B cell (primary cell): Measurements from ENCODE around the gene WNT6. TPM values are rescaled to one million over a fixed set of nuclear protein-coding genes. Genes with fewer than 3 reads are reported as not detected.

Source experiments
- ATAC-seq: fragments of 200-7000 bp; cut with Tn5 transposase; one replicate; pipeline ENCODE4 v1.10.0; 2021; ENCODE audit warnings: low read depth, mild to moderate bottlenecking, moderate number of reproducible peaks, moderate library complexity
- CTCF ChIA-PET: fragments of 350-600 bp; sonication (Branson Sonifier 250); formaldehyde crosslinking; loops from one replicate; lab custom pipeline; 2021; ENCODE audit warnings: antibody characterized with exemption, inconsistent platforms; lab: Charles Lee
- POLR2A ChIA-PET: fragments of 350-600 bp; sonication (Branson Sonifier 250); formaldehyde crosslinking; loops from one replicate; lab custom pipeline; 2021; ENCODE audit warnings: antibody characterized with exemption; lab: Charles Lee
- DNase-seq: peaks from one replicate; pipeline ENCODE4 v3.0.0; 2013
- H2AFZ ChIP-seq: 2 replicates; pipeline ENCODE4 v1.6.1; 2012; ENCODE audit warnings: mild to moderate bottlenecking, low read depth, low read length; ENCODE audit not compliant: insufficient read depth, poor library complexity, severe bottlenecking
- H3K27ac ChIP-seq, 2 donors: 1 replicate in 1 of 2; 2 replicates in 1 of 2; pipeline ENCODE4 v1.5.1; 2012 to 2013; ENCODE audit warnings: low read length in 2 of 2, mild to moderate bottlenecking in 2 of 2, moderate library complexity in 1 of 2
- H3K27me3 ChIP-seq, 4 experiments: fragments of 200-600 bp in 1 of 4; sonication (generic) in 1 of 4; replicated peaks in 1 of 4; 1 replicate in 2 of 4; 2 replicates in 2 of 4; pipeline versions ENCODE4 v1.6.1 to v1.7.0; 2013 to 2016; ENCODE audit warnings: low read length in 3 of 4, mild to moderate bottlenecking in 2 of 4, mixed read lengths in 1 of 4, moderate library complexity in 1 of 4; ENCODE audit not compliant: insufficient read depth in 4 of 4, control insufficient read depth in 3 of 4; ENCODE audit errors: control extremely low read depth in 1 of 4
- H3K36me3 ChIP-seq, 2 experiments: replicated peaks in 1 of 2; 1 replicate in 1 of 2; 2 replicates in 1 of 2; pipeline versions ENCODE4 v1.6.1 to v1.7.1; 2013; ENCODE audit warnings: low read length in 1 of 2; ENCODE audit not compliant: insufficient read depth in 2 of 2, control insufficient read depth in 1 of 2; ENCODE audit errors: control extremely low read depth in 1 of 2, extremely low read depth in 1 of 2
- H3K4me1 ChIP-seq, 2 donors: fragments of 200-600 bp in 1 of 2; sonication (generic) in 1 of 2; 1 replicate in 1 of 2; 2 replicates in 1 of 2; pipeline versions ENCODE4 v1.5.1 to v1.6.1; 2013 to 2017; ENCODE audit warnings: low read length in 2 of 2; ENCODE audit not compliant: control insufficient read depth in 2 of 2, insufficient read depth in 2 of 2
- H3K4me2 ChIP-seq: replicated peaks from 2 replicates; pipeline ENCODE3; 2012; ENCODE audit warnings: mild to moderate bottlenecking, low read depth, low read length; ENCODE audit not compliant: poor library complexity, severe bottlenecking
- H3K4me3 ChIP-seq, 5 experiments: fragments of 200-600 bp in 1 of 5; sonication (generic) in 1 of 5; 1 replicate in 3 of 5; 2 replicates in 2 of 5; pipeline versions ENCODE4 v1.5.1 to v1.7.0; 2011 to 2016; ENCODE audit warnings: low read length in 4 of 5, mild to moderate bottlenecking in 4 of 5, low read depth in 2 of 5, control low read depth in 1 of 5, moderate library complexity in 1 of 5; ENCODE audit not compliant: insufficient read depth in 1 of 5; ENCODE audit errors: control extremely low read depth in 1 of 5, extremely low read depth in 1 of 5
- H3K79me2 ChIP-seq: fragments of 200-600 bp; sonication (generic); one replicate; pipeline ENCODE4 v1.6.0; 2016; ENCODE audit warnings: low read length; ENCODE audit not compliant: control insufficient read depth, insufficient read depth
- H3K9ac ChIP-seq: fragments of 200-600 bp; sonication (generic); 2 replicates; pipeline ENCODE4 v1.6.1; 2017; ENCODE audit warnings: mild to moderate bottlenecking, low read length, moderate library complexity
- H3K9me3 ChIP-seq, 3 donors: one replicate each; pipeline versions ENCODE4 v1.6.1 to v1.7.1; 2013; ENCODE audit warnings: low read length in 2 of 3; ENCODE audit not compliant: control insufficient read depth in 2 of 3, insufficient read depth in 1 of 3; ENCODE audit errors: control extremely low read depth in 1 of 3
- H4K20me1 ChIP-seq: 2 replicates; pipeline ENCODE4 v1.6.0; 2012; ENCODE audit warnings: mild to moderate bottlenecking, low read length; ENCODE audit not compliant: insufficient read depth, control insufficient read depth, poor library complexity, severe bottlenecking
- H3K27ac Mint-ChIP-seq: one replicate; pipeline ENCODE4 v1.8.0; 2021; ENCODE audit warnings: mixed read lengths
- H3K27me3 Mint-ChIP-seq: one replicate; pipeline ENCODE4 v1.8.0; 2021; ENCODE audit warnings: mixed read lengths
- H3K4me1 Mint-ChIP-seq: one replicate; pipeline ENCODE4 v1.8.0; 2021; ENCODE audit warnings: mixed read lengths
- H3K4me3 Mint-ChIP-seq: one replicate; pipeline ENCODE4 v1.8.0; 2021; ENCODE audit warnings: mixed read lengths
- H3K9me3 Mint-ChIP-seq: one replicate; pipeline ENCODE4 v1.8.0; 2022; ENCODE audit warnings: mixed read lengths; ENCODE audit not compliant: insufficient read depth
- EZH2 ChIP-seq: IDR thresholded peaks from 2 replicates; pipeline ENCODE4 v1.6.1; 2012; ENCODE audit warnings: borderline replicate concordance, low read depth, mild to moderate bottlenecking, moderate library complexity, low read length; ENCODE audit not compliant: insufficient read depth, poor library complexity, severe bottlenecking
- WGBS: methylation state at CpG from one replicate; pipeline ENCODE4 v1.1.5; 2013; ENCODE audit warnings: missing lambda C conversion rate; ENCODE audit not compliant: insufficient coverage; 5-methylcytosine and 5-hydroxymethylcytosine counted together
- intact Hi-C: fragments of 100-400 bp; cut with micrococcal nuclease; formaldehyde crosslinking; loops from one replicate; pipeline ENCODE4 v1.10.0; 2022
- polyA plus RNA-seq: library from polyadenylated mRNA; depleted of rRNA; stranded (reverse); fragments of >200 nt; gene quantifications from 2 replicates; pipeline ENCODE4 v1.2.3, GENCODE V29; 2012
- total RNA-seq, 2 donors: library from RNA; stranded (reverse); fragments of 120-200 nt in 1 of 2; gene quantifications; 1 replicate in 1 of 2; 2 replicates in 1 of 2; pipeline versions ENCODE4 v1.2.3 to v1.2.4, GENCODE V29; 2013 to 2022
- TF ChIP-seq, protein P1 (sequence below): fragments of 200-600 bp; IDR thresholded peaks from one replicate; pipeline ENCODE4 v1.8.0; 2022; ENCODE audit warnings: antibody characterized with exemption, mild to moderate bottlenecking

The WNT6 gene
- total and polyA plus RNA-seq, 2 donors (not counting 1 experiment from before 2014, with no cell fraction given): 0.84 to 2.0 TPM

DNA sequence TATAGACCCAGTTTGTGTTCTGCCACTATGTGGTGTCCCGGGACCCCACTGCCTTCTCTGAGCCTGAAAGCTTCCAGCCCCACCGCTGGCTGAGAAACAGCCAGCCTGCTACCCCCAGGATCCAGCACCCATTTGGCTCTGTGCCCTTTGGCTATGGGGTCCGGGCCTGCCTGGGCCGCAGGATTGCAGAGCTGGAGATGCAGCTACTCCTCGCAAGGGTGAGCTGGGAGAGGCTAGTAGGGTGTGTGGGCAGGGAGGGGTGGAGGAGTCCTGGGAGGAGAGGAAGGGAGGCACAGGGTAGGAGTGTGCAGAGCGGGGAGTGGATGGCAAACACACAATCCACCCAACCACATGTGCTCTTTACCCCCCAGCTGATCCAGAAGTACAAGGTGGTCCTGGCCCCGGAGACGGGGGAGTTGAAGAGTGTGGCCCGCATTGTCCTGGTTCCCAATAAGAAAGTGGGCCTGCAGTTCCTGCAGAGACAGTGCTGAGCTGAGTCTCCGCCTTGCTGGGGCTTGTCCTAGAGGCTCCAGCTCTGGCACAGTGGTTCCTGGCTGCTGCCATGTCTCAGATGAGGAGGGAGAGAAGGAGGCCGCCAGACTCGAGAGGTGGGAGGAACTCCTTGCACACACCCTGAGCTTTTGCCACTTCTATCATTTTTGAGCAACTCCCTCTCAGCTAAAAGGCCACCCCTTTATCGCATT, 44.9 kb upstream of the WNT6 start:
- H3K27ac Mint-ChIP-seq: no peak overlapping the region
- ChIA-PET POLR2A (interaction anchor here (0.7 kb wide), 1 partner anchor 51 kb away, joined by 5 read pairs; no protein-coding TSS in a partner anchor), CTCF (no interaction called here)
- TF ChIP-seq, protein P1, sequence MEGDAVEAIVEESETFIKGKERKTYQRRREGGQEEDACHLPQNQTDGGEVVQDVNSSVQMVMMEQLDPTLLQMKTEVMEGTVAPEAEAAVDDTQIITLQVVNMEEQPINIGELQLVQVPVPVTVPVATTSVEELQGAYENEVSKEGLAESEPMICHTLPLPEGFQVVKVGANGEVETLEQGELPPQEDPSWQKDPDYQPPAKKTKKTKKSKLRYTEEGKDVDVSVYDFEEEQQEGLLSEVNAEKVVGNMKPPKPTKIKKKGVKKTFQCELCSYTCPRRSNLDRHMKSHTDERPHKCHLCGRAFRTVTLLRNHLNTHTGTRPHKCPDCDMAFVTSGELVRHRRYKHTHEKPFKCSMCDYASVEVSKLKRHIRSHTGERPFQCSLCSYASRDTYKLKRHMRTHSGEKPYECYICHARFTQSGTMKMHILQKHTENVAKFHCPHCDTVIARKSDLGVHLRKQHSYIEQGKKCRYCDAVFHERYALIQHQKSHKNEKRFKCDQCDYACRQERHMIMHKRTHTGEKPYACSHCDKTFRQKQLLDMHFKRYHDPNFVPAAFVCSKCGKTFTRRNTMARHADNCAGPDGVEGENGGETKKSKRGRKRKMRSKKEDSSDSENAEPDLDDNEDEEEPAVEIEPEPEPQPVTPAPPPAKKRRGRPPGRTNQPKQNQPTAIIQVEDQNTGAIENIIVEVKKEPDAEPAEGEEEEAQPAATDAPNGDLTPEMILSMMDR: no peak
- no peak for TF ChIP-seq EZH2
- H3K79me2 ChIP-seq: no peaks in the 10 kb centered on the region
- H3K4me1 ChIP-seq: no peaks in the 10 kb centered on the region
- WGBS: 97% methylated on average over 9 of the region's 13 CpGs
- H3K9me3 Mint-ChIP-seq: no peaks in the 10 kb centered on the region
- H3K4me3 ChIP-seq: no peak overlapping the region
- H3K9ac ChIP-seq: no peak overlapping the region
- peaks cover 49% of the 10 kb centered on the region for H3K27me3 Mint-ChIP-seq
- no peaks in the 10 kb centered on the region for H3K36me3 ChIP-seq
- DNase-seq (no peak), ATAC-seq (no peak)
- intact Hi-C loops: no loop called here
- no peak overlapping the region for H3K4me3 Mint-ChIP-seq
- H3K9me3 ChIP-seq: no peaks in the 10 kb centered on the region
- H2AFZ ChIP-seq: no peak overlapping the region
- H3K4me2 ChIP-seq: no peak overlapping the region
- peaks cover 0 to 13% (median 0%) of the 10 kb centered on the region in 4 experiments for H3K27me3 ChIP-seq
- no peaks in the 10 kb centered on the region for H3K4me1 Mint-ChIP-seq
- H3K27ac ChIP-seq: no peak overlapping the region
- H4K20me1 ChIP-seq: no peaks in the 10 kb centered on the region

DNA sequence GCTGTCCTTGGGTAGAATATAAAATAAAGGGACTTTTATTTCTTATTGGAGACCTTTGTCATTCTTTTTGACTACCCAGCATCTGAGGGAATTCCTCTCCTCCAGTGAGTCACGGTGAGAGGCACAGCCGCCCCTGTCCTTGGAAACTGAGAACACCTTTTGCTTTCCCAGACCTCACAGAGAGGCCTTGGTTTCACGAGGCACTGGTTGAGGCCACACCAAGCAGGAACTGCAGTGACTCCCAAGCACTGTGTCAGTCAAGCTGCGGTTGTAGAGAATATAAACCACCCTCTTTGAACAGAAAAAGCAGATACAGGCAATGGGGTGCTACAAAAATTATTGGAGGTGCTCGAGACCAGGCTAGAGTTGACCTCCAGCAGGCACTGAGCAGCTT, 44.4 kb upstream of the WNT6 start:
- Mint-ChIP-seq H3K4me1 (no peaks in the 10 kb centered on the region), H3K4me3 (no peak overlapping the region), H3K9me3 (no peaks in the 10 kb centered on the region), H3K27ac (no peak overlapping the region), H3K27me3 (peaks cover 47% of the 10 kb centered on the region)
- Histone ChIP-seq H3K27ac (no peak overlapping the region), H3K79me2 (no peaks in the 10 kb centered on the region), H3K9me3 (no peaks in the 10 kb centered on the region), H4K20me1 (no peaks in the 10 kb centered on the region), H2AFZ (no peak overlapping the region), H3K4me1 (no peaks in the 10 kb centered on the region), H3K4me3 (no peak overlapping the region), H3K27me3 (peaks cover 0 to 12% (median 0%) of the 10 kb centered on the region in 4 experiments), H3K36me3 (no peaks in the 10 kb centered on the region), H3K9ac (no peak overlapping the region), H3K4me2 (no peak overlapping the region)
- DNase-seq (no peak), ATAC-seq (no peak)
- TF ChIP-seq, protein P1: no peak
- no peak for TF ChIP-seq EZH2
- POLR2A ChIA-PET: no interaction called here
- intact Hi-C loops: no loop called here
- 85% methylated on average over 4 of the region's 5 CpGs for WGBS
- CTCF ChIA-PET: no interaction called here
